GM21360 (cell line): ENCODE results near the gene NCAM1.

Experiments used
- ATAC-seq: cut with Tn5 transposase; IDR thresholded peaks from one replicate; pipeline ENCODE4 v1.9.1; 2021; ENCODE audit warnings: mild to moderate bottlenecking, moderate library complexity; ENCODE audit not compliant: unreplicated experiment

The NCAM1 gene

GRCh38 chr11:113166280-113166679, 205.1 kb downstream of the NCAM1 start:
- ATAC-seq, result no peak

DNA sequence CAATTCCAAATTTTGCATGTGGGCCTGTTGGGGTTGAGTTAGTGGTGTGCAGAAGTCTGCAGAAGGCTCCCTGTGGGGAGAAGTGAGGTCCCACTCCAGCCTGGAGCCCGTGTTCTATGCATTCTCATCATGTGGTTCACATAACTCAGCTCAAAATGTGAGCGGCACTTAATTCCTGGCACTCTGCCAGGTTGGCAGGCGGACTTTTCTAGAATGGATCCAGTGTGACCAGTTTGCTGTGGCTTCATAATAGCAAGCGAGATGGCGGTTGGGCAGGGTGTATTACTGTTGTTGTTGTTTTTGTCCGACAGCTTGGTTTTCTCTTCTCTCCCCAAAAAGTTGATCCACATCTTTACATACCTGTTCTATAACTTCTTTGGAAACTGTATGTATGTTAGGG, 206.4 kb downstream of the NCAM1 start:
- no peak for ATAC-seq

- no peak for ATAC-seq
These were observed 207.4 kb downstream of the NCAM1 start for GRCh38 chr11:113168354-113169342.

GRCh38 chr11:113172382-113172951, 211.2 kb downstream of the NCAM1 start:
- ATAC-seq, result no peak

GRCh38 chr11:113173126-113173525, 211.9 kb downstream of the NCAM1 start:
- ATAC-seq, result no peak

DNA sequence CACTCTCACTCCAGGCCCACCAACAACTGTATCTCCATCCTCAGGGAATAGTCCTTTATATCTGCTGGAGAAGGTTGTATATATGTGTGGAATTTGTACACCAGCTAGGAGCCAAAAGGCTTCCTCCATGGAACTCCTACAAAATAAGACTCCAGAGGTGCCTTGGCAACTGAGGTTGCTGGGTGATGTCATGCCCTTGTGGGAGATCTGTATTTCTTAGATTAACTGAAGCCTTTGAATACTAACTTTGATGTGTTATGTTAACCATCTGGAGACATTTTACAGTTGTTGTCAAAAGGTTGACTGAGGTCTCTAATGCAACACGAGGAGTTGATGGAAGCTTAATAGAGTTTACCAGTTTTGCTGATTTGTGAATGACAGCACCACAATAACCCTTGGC, 213.7 kb downstream of the NCAM1 start:
- ATAC-seq, result no peak

- no peak for ATAC-seq
These were observed 215.6 kb downstream of the NCAM1 start for GRCh38 chr11:113176599-113177360.

GRCh38 chr11:113177671-113178070, 216.5 kb downstream of the NCAM1 start:
- no peak for ATAC-seq

- no peak for ATAC-seq
These were observed 217.3 kb downstream of the NCAM1 start for GRCh38 chr11:113178381-113179070.

- no peak for ATAC-seq
These were observed 218.0 kb downstream of the NCAM1 start for GRCh38 chr11:113179181-113179704.

GRCh38 chr11:113181094-113181493, 219.9 kb downstream of the NCAM1 start:
- no peak for ATAC-seq

GRCh38 chr11:113182288-113182687, 221.1 kb downstream of the NCAM1 start:
- ATAC-seq, result no peak

GRCh38 chr11:113184498-113184897, 223.3 kb downstream of the NCAM1 start:
- ATAC-seq, result no peak

GRCh38 chr11:113188371-113188834, 227.2 kb downstream of the NCAM1 start:
- no peak for ATAC-seq

DNA sequence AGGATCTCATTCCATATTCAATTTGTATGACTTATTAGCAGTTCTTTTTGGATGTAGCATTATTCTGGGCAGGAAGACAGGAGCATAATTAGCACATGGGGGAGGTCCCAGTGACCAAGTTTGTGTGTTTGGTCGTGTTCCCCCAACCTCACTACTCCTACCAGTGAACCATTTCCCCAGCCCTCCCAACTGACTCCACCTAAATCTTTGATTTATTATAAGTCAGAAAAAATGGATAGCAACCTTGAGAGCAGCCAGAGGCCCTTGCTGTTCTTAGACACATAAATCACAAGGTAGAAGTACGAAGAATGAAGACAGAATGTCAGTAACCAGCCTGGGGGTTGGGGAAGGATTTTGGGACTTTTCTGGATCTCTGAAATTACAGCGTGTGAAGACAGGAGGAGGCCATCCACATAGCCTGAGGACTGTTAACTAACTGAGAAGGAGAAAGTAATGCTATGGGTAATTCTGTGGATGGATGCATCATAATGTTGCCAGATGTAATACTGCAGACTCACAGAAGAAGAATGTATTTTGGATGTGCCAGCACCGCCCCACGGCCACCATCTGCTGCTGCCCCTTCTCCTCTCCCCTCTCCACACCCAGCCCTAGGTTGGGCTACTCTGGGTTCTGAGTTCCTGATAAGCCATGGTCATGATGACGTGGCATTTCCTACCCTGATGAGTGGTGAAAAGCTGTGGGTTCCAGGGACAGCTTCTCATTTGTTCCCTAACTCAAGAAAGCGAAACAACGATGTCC, 228.9 kb downstream of the NCAM1 start:
- ATAC-seq, result no peak

DNA sequence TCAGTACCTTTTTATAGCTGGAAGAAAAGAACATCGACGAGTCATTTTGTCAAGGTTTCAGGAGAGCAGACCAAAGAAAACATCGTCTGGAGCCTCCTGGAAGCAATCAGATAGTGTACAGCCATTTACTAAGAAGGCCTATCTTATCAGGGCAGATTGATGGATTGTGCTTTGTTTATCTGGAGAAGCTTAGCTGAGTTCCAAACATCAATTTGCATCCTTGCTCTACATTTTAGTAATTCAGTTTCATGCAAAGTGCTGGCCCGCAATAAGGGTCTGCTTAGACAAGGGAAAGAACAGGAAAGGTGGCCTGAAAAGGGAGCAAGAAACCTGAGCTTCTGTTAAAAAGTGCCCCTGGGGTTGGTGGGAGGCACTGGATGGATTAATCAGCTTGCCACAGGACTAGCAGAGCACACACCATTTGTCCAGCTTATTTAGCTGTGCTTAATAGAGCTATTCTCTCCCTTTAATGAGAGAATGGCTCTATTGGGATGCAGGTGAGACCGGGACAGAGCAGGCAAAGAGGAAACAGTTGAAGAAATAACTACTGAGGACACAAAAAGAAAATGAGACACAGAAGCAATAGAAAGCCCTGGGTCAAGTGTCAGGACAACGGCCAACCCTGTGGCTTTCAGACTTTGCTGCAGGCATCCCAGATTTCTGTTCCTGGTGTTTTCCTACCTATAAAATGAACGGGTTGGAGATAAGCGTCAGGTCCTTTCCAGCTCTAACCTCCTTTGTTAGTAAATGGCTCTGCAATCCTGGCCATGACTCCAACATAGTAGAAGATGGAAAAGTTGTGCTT, 231.1 kb downstream of the NCAM1 start:
- no peak for ATAC-seq

DNA sequence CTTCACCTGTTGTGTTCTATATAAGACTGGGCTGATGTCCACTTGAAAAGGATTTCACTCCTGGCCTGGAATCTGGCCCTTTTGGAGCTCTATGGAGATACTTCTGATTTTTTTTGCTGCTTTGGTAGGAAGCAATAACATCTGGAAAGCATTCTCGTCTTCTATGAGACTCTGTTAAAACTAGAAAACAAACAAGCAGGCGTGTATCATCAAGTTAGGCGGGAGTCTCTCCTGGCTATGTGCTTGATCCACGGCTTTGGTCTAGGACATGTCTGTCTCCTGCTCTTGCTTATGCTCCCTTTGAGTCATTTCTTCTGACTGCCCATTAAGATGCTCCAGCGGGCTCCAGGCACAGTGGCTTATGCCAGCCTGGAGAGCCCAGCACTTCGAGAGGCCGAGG, 231.8 kb downstream of the NCAM1 start:
- no peak for ATAC-seq

- ATAC-seq, result no peak
These were observed 232.7 kb downstream of the NCAM1 start for GRCh38 chr11:113193946-113194345.

DNA sequence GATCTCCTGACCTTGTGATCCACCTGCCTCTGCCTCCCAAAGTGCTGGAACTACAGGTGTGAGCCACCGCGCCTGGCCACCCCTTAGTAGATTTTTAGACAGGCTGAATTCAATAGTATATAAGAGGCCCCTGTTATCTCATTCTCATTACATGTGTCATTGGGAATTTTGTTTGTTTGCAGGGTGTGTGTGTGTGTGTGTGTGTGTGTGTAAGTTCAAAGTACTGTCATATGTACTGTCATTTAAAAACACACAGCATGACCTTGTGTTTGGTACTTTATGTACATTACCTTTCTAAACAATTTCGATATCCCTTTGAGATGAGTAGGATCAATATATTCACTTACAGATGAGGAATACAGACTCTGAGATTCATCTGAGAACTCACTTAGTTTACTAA, 234.5 kb downstream of the NCAM1 start:
- no peak for ATAC-seq
